ENCODE measurements around the gene C16orf87.
"Not testable (repeated sequence)": the region's sequence is repeated elsewhere in the genome, so short reads cannot be mapped to it uniquely, and the experiment has no call there.

The C16orf87 gene

DNA sequence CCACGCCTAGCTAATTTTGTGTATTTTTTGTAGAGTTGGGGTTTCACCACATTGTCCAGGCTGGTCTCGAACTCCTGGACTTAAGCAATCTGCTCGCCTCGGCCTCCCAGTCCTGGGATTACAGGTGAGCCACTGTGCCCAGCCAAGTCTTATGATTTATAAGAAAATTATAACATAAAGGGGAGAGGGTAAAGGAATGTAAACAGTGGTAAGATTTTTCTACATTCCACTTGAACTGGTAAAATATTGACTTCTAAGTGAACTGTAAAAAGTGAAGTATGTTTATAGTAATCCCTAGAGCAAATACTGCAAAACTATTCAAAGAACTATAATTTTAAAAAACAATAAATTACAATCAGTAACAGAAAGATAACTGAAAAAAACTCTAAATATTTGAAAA, 33.5 kb downstream of the C16orf87 start:
- DNase-seq = no peak

DNA sequence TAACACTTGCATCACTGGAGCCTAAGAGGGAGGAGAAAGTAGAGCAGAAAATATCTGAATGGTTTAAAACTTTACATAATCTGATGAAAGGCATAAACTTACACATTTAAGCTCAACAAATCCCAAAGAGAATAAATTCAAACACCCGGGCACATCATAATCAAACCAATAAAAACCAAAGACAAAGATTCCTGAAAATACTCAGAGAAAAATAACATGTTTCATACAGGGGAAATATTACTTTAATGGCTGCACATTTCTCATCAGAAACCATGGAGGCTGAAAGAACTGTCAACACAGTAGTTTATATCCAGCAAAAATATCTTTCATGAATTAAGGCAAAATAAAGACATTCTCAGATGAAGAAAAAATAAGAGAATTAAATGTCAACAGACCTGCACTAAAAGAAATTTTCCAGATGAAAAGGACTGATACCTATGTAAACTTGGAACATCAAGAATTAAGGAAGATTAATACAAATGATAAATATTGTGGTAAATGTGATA, 34.2 kb downstream of the C16orf87 start:
- DNase-seq = no peak

DNA sequence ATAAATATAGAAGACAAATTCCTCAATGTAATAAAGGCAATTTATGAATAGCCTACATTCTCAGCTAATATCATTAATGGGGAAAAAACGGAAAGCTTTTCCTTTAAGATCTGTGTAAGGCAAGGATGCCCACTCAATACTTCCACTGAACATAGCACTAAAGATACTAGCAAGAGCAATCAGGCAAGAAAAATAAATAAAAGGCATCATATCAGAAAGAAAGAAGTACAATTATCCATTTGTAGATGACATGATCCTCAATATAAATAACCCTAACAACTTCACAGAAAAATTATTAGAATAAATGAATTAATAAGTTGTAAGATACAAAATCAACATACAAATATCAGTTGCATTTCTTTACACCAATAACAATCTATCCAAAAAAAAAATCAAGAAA, 37.1 kb downstream of the C16orf87 start:
- no peak for DNase-seq

DNA sequence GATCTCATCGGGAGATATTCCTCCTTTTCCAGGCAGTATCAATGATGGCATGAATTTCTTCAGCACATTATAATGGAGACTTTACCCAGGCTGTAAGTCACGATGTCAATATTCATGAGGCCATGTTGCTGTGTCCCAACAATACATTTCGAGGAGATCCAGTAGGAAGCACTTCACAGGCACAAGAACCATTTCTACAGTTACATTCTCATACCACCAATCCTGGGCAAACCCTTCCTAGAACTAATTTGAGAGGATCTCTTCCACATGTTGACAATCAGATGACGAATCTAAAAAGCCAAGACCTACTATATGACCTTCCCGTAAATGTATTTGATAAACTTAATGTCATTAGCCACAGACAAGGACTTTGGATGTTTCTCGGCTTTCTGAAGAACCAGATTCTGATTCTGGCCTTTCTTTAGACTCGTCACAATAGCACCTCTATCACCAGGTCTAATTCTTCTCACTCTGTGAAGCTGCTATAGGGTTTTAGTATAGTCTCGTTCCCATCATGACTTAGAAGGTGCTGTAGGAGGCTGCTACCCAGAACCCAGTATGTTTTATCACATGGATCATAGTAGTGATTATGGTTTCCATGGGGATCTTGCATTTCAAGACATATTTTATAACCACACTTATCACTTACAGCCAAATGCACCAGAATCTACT, 40.2 kb downstream of the C16orf87 start:
- no peak for DNase-seq

DNA sequence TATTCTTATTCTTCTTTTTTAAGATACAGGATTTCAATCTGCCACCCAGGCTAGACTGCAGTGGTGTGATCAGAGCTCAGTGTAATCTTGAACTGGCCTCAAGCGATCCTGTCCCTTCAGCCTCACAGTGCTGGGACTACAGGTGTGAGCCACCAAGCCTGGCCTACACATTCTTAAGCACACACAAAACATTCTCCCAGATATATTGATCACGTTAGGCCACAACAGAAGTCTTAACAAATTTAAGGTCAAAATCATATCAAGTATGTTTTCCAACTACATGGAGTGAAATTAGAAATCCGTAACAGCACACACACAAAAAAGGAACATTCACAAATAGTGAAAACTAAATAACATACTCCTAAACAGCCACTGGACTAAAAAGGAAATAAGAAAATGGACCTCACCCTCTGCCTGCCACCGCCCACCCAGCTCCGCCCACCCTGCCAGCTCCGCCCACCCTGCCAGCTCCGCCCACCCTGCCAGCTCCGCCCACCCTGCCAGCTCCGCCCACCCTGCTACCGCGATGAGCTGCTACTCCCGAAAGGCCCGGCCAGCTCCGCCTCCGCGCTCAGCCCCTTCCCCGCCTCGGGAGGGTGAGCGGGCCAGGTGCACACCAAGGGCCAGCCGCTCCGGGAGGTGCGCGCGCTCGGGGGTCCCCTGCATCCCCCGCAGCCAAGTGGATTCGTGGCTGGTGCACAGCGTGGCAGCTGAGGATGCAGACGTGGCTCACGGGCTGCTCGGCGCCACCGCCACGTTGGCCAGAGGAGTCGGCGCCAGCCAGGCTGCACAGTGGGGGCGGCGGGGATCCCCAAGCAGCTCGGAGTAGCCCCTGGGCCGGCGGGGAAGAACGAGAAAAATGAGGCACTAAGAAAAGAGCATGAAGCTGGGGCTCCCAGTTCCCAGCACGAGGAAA, 41.2 kb downstream of the C16orf87 start:
- DNase-seq = no peak

DNA sequence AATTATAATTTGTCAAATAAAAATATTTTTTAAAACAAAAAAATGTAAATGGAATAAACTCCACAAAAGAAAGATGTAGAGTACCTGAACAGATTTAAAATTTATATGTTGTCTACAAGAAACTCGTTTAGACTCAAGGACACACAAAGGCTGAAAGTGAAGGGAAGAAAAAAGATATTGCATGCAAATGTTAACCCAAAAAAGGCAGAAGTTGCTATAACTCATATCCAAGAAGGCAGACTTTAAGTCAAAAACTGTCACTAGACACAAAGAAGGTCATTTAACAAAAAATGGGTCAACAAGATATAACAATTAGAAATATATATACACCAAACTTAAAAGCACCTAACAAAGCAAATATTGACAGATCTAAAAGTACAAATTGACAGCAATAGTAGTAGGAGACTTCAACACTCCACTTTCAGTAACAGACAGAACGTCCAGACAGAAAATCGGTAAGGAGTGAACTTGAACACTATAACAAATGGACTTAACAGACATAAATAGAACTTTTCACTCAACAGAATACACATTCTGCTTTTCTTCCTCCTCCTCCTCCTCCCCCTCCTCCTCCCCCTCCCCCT, 42.0 kb downstream of the C16orf87 start:
- no peak for DNase-seq

DNA sequence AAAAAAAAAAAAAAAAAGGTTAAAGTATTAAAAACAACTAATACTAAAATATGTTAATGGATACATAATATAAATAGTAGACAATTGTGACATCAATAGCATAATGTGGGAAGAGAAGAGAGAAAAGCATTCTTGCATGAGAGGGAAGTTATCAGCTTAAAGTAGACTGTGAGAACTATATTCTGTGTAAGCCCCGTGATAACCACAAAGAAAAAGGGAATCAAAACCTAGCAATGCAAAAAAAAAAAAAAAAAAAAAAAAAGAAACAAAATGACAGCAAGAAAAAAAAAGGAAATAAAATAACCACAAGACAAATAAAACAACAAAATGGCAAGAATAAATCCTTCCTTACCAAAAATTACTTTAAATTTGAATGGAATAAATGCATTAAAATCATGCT, 43.1 kb downstream of the C16orf87 start:
- DNase-seq = no peak

DNA sequence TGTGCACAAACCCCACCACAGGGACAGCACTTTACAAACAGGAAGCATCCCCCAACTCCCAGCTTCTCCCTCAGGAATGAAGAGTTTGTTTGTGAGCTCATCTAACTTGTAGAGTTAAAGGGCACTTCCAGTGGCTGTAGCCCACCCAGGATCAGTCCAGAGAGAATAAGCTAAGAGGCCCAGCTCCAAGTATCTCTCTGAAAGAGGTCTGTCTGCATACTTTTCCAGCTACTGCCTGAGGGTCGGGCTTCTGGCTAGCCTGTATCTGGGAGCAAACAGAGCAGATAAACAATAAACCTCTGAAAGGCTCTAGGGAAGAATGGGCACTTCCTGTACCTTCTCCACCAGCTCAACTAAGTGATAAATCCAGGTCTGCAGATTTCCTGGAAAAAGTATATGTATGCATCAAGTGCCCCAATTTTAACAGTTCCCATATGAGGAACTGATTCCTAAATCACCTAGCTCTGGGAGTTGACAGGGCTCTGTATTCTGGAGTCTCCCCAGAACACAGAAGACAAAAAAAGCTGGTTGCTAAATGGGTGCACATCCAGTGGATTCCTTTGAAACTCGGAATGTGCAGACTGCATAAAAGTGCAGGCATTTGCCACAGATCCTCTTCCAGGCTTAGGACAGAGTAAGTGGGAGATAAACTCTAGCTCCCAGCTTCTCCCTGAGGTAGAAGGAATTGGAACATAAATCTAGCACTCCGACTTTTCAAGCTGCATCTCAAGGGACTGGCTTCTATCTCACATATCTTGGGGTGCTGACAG, 45.7 kb downstream of the C16orf87 start:
- no peak for DNase-seq

DNA sequence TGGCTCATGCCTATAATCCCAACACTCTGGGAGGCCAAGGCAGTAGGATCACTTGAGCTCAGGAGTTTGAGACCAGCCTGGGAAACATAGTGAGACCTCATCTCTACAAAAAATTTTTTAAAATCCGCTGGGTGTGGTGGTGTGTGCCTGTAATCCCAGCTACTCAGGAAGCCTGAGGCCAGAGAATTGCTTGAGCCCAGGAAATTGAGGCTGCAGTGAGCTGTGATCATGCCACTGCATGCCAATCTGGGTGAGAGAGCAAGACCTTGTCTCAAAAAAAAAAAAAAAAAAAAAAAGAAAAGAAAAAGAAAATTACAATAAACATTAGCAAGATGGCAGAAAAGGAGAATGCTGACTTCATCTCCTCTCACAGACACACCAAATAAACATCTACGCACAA, 46.4 kb downstream of the C16orf87 start:
- DNase-seq = not testable (repeated sequence)

DNA sequence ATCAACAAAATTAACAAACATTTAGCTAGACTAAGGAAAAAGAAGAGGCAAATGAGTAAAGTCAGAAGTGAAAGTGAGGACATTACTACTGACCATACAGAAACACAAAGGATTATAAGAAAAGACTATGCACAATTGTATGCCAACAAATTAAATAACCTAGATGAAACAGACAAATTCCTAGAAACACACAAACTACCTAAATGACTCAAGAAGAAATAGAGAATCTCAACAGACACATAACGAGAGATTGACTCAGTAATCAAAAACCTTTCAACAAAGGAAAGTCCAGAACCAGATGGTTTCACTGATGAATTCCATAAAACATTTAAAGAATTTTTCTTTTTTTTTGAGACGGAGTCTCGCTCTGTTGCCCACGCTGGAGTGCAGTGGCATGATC, 47.2 kb downstream of the C16orf87 start:
- DNase-seq = no peak

DNA sequence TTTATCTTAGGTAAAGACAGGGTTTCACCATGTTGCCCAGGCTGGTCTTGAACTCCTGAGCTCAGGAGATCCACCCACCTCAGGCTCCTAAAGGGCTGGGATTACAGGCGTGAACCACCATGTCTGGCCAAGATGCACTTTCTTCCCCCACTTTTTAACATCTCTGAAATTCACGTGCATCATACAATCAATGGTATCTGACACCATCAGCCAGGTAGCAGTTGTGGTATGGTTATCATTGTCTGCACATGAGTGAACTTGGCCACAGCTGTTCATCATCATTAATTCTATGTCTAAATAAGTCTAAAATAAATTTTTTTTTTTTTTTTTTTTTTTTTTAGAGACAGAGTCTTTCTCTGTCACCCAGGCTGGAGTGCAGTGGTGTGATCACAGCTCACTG, 48.7 kb downstream of the C16orf87 start:
- DNase-seq = no peak

DNA sequence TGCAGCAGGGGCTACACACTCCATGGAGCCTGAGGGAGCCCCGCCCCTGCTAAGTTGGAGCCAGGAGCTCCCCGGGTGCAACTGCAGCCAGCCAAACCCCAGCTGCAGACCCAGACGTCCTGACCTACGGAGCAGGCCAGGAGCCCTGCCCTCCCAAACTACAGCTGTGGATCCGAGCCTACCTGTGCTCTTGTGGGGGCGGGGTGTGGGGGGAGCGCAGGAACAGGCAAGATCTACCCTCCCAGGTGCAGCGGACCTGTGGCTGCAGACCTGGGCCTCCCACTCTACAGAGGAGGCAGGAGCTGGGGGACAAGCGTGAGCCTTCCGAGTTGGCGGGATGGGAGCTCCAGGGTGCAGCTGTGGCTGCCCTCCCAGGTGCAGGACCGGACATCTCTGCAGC, 53.2 kb downstream of the C16orf87 start:
- DNase-seq = no peak

DNA sequence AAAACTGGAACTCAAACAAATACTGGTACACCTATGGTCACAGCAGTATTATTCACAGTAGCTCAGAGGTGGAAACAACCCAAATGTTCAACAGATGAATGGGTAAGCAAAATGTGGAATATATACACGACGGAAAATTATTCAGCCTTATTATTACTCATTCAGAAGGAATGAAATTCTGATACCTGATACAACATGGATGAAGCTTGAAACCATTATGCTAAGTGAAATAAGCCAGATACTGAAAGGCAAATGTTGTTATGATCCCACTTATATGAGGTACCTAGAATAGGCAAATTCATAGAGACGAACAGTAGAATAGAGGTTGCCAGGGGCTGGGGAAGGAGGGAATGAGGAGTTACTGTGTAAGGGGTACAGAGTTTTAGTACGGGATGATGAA, 55.8 kb downstream of the C16orf87 start:
- DNase-seq = no peak

DNA sequence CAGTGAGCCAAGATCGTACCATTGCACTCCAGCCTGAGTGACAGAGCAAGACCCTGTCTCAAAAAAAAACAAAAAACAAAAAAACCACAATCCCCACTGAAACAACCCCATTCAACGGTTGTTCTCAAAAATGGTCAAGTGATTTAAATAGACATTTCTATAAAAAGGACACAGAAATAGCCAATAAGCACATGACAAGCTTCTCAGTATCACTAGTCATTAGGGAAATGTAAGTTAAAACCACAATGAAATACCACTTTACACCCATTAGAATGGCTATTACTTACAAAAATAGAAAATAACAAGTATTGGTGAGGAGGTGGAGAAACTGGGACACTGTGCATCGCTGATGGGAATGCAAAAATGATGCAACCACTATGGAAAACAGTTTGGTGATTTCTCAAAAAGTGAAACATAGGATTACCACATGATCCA, 56.2 kb downstream of the C16orf87 start:
- DNase-seq = no peak

DNA sequence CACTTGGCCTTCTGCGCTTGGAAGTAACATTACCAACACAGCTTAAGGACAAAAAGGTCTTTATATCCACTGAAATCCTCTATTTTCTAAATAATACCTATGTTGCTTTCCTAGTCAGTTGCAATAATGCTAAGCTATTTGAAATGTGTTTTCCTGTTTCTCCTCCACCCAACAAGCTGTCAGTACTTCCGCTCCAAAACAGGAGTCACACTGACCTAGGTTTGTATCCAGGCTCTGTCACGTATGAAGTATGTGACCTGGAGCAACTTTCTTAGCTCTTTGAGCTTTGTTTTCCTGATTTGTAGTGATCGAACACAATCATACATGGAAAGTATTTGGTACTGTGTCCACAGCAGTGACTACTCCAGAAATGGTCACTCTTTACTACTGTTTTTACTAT, 58.5 kb downstream of the C16orf87 start:
- no peak for DNase-seq

DNA sequence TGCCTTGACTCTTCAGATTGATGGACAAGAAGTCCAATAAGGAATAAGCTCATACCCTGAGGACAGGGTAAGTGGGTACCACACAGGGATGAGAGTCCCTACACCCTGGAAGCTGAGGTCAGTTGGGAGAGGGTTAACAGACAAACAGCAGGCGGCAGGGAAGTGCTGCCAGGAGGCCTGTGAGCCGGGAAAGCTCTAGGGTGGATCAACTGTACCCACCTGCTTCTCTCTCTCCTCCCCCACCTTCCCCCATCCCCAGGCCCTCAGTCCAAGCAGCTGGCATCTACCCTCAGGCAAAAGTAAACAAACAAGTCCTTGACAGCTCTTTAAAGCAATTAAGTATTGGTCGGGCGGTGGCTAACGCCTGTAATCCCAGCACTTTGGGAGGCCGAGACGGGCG, 62.2 kb downstream of the C16orf87 start:
- no peak for DNase-seq

DNA sequence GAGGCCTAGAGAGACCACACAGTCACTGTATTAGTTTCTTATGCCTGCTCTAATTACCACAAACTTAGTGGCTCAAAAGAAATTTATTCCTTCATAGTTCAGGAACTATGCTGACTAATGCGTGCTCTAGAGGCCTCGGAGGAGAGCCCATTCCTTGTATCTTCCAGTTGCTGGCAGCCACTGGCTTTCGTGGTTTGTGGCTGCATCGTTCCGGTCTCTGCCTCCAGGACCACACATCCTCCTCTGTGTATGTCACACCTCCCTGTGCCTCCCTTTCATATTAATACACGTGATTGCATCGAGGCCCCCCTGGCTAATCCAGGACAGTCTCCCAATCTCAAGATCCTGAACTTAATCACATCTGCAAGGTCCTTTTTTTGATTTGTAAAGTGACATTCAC, 65.9 kb downstream of the C16orf87 start:
- DNase-seq = no peak

DNA sequence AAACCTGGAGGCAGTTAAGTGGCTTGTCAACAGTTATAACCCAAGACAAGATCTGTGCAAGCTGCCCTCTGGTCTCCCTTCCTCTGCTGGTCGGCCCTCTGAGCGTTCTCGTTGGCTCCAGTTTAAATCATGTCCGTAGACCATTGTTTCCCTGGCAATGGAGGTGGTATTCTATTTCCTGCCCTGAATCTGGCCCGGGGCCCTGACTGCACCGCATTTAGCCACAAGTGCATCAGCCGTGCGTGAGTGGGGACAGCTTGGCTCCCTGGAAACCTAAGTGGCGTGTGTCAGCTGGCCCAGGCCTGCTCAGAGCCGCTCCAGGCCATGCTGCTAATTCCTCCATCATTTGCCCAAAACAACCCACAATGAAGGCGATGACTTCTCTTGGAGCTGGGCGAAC, 67.8 kb downstream of the C16orf87 start:
- DNase-seq = no peak

DNA sequence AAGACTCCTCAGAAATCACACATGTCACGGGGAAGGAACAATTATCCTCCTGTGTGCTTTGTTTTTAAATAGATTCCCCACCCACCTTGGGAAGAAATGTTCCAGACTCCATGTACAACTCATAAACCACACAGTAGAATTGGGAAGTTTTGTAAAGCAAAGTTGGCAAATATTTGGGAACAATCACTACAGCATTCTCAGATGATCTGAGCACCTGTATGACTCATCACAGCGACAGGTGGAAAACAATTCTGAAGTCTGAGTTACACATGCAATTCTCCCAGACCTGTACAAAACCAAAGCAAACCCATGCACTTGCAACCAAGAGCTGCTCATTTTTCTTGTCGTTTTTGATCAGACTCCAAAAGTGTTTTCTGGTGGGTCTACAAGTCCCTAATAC, 68.4 kb downstream of the C16orf87 start:
- no peak for DNase-seq

DNA sequence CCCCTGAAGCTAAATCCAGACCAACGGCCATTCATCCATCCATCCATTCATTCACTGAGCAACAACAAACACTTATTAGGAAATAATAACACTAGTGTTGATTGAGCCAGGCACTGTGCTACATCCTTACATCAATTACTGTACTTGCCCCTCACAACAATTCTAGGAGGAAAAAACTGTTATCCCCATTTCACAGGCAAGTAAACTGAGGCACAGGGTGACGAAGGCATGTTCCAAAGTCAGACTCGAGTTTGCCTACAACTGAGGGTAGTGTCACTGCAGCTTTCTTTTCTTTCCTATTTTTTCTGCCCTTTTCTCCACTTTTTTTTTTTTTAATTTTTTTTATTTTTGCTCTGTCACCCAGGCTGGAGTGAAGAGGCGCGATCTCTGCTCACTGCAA, 71.7 kb downstream of the C16orf87 start:
- no peak for DNase-seq

DNA sequence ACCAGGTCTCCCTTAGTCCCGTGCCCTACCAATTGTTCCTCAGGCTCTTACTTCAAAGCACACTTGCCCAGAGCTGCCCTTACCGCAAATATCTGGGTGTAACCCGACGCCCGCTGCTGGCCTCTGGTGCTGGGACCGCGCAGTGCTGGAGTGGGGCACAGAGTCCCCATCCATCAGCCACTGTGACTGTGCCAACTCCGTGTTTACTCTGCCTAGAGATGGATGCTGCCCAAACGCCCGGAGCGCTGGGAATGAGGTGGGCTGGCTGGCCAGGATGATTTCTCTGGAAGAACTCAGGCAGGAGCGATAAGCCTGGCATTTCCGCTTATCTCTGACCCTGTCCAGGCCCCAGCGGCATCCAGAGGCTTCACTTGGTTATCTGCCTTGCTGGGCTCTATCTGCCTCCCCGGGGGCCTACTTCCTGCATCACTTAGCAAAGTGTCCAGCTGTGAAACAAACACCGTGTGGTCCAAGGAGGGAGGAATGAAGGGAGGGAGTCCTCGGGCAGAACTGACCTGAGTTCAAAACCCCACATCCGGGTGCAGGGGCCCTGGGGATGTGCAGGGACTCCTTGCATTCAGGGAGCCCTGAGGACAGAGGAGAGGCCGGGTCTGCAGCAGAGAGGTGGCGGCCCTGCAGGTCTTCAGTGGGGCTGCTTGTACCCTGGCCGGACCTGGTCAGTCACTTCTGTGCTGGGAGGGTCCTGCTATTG, 73.5 kb downstream of the C16orf87 start:
- no peak for DNase-seq

DNA sequence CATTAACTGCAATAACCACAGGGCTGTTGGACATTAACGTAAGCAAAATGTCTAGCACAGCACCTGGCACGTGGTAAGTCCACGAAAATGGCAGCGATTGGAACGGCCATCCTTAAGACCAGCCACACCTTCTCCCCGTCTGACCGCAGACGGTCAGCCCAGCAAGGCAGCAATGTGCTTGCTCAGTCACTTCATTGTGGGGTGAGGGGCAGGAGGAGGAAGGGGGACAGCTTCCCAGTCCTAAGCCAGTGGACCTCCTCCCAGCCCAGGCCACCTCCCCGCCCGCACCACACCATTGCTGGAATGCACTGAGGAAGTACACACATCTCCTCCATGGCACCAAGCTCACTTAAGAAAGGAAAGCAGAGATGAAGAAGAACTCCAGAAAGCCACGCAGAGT, 74.2 kb downstream of the C16orf87 start:
- no peak for DNase-seq

All from NCI-H1694 (cell line).